IMR-90 (cell line): ENCODE data around the gene NT5C. TPM values are rescaled to one million over a fixed set of nuclear protein-coding genes. Genes with fewer than 3 reads are reported as not detected.

Source experiments
- ATAC-seq: fragments of 200-7000 bp; cut with Tn5 transposase; 2 replicates; pipeline ENCODE4 v1.9.1; 2020; ENCODE audit warnings: low read depth, mild to moderate bottlenecking, moderate library complexity
- BruUV-seq: library from RNA; stranded (reverse); fragments of 400-500 nt; replicated peaks from 2 replicates; lab custom pipeline; 2021; lab: Mats Ljungman, UMichigan
- CTCF ChIA-PET: fragments of 300-600 bp; formaldehyde crosslinking; extraction: SDS; loops from one replicate; lab custom pipeline; 2021; ENCODE audit warnings: antibody characterized with exemption; lab: Yijun Ruan, JAX
- POLR2A ChIA-PET: fragments of 300-600 bp; sonication (Branson Sonifier 250); formaldehyde crosslinking; loops from one replicate; lab custom pipeline; 2022; ENCODE audit warnings: antibody characterized with exemption; ENCODE audit not compliant: unreplicated experiment; lab: Charles Lee
- DNase-seq: peaks from one replicate; pipeline ENCODE4 v3.0.0; 2013
- H2AFZ ChIP-seq: replicated peaks from 2 replicates; pipeline ENCODE3; 2013; ENCODE audit warnings: low read length, mild to moderate bottlenecking; ENCODE audit not compliant: poor library complexity
- H2AK5ac ChIP-seq: 2 replicates; pipeline ENCODE4 v1.6.1; 2013; ENCODE audit warnings: low read depth, low read length, inconsistent platforms
- H2AK9ac ChIP-seq: replicated peaks from 2 replicates; pipeline ENCODE3; 2013; ENCODE audit warnings: mild to moderate bottlenecking, low read depth, low read length, moderate library complexity; ENCODE audit not compliant: poor library complexity
- H2BK120ac ChIP-seq: 2 replicates; pipeline ENCODE4 v1.6.1; 2013; ENCODE audit warnings: low read depth, low read length, inconsistent platforms
- H2BK15ac ChIP-seq: 3 replicates; pipeline ENCODE4 v1.6.1; 2013; ENCODE audit warnings: low read depth, low read length, inconsistent platforms
- H2BK20ac ChIP-seq: 2 replicates; pipeline ENCODE4 v1.6.1; 2013; ENCODE audit warnings: low read depth, mild to moderate bottlenecking, inconsistent platforms, low read length, moderate library complexity
- H2BK5ac ChIP-seq: 2 replicates; pipeline ENCODE4 v1.6.1; 2013; ENCODE audit warnings: mild to moderate bottlenecking, low read depth, low read length, inconsistent platforms; ENCODE audit not compliant: poor library complexity, severe bottlenecking
- H3K14ac ChIP-seq: replicated peaks from 2 replicates; pipeline ENCODE4 v1.6.1; 2013; ENCODE audit warnings: low read depth, low read length, inconsistent platforms
- H3K18ac ChIP-seq: 2 replicates; pipeline ENCODE4 v1.6.1; 2013; ENCODE audit warnings: low read depth, low read length, control low read depth
- H3K23ac ChIP-seq: 2 replicates; pipeline ENCODE4 v1.6.1; 2013; ENCODE audit warnings: low read depth, low read length, inconsistent platforms
- H3K27ac ChIP-seq: 2 replicates; pipeline ENCODE4 v1.5.1; 2013; ENCODE audit warnings: mild to moderate bottlenecking, control low read depth, low read length; ENCODE audit not compliant: insufficient read depth
- H3K27me3 ChIP-seq: 2 replicates; pipeline ENCODE4 v1.6.1; 2013; ENCODE audit warnings: low read length; ENCODE audit not compliant: control insufficient read depth, insufficient read depth
- H3K36me3 ChIP-seq: 2 replicates; pipeline ENCODE4 v1.6.1; 2013; ENCODE audit warnings: low read length, mixed read lengths; ENCODE audit not compliant: control insufficient read depth, insufficient read depth
- H3K4ac ChIP-seq: 2 replicates; pipeline ENCODE4 v1.6.1; 2013; ENCODE audit warnings: low read depth, low read length, inconsistent platforms
- H3K4me1 ChIP-seq: 2 replicates; pipeline ENCODE4 v1.6.1; 2013; ENCODE audit warnings: low read length, mixed read lengths; ENCODE audit not compliant: control insufficient read depth, insufficient read depth
- H3K4me2 ChIP-seq: 2 replicates; pipeline ENCODE4 v1.6.1; 2013; ENCODE audit warnings: low read depth, mild to moderate bottlenecking, control low read depth, low read length, moderate library complexity
- H3K4me3 ChIP-seq: 2 replicates; pipeline ENCODE4 v1.5.1; 2013; ENCODE audit warnings: low read depth, mild to moderate bottlenecking, control low read depth, low read length, moderate library complexity; ENCODE audit not compliant: insufficient read depth
- H3K56ac ChIP-seq: 2 replicates; pipeline ENCODE4 v1.6.1; 2013; ENCODE audit warnings: low read length, inconsistent platforms; ENCODE audit not compliant: insufficient read depth; ENCODE audit errors: extremely low read depth
- H3K79me1 ChIP-seq, 2 experiments: 2 replicates each; pipeline ENCODE4 v1.6.1; 2013; ENCODE audit warnings: low read length in 2 of 2, inconsistent platforms in 1 of 2, low read depth in 1 of 2
- H3K9ac ChIP-seq: 2 replicates; pipeline ENCODE4 v1.6.1; 2013; ENCODE audit warnings: low read depth, low read length, control low read depth
- H3K9me1 ChIP-seq: 2 replicates; pipeline ENCODE4 v1.6.1; 2013; ENCODE audit warnings: low read length, inconsistent platforms; ENCODE audit not compliant: insufficient read depth
- H3K9me3 ChIP-seq: 2 replicates; pipeline ENCODE4 v1.6.1; 2013; ENCODE audit warnings: low read length; ENCODE audit not compliant: control insufficient read depth, insufficient read depth
- H4K20me1 ChIP-seq: 2 replicates; pipeline ENCODE4 v1.6.1; 2013; ENCODE audit warnings: low read length, inconsistent platforms; ENCODE audit not compliant: insufficient read depth
- H4K5ac ChIP-seq: 2 replicates; pipeline ENCODE4 v1.6.1; 2013; ENCODE audit warnings: mild to moderate bottlenecking, low read depth, low read length, control low read depth
- H4K8ac ChIP-seq, 2 experiments: 2 replicates each; pipeline ENCODE4 v1.6.1; 2013; ENCODE audit warnings: low read depth in 2 of 2, low read length in 2 of 2, control low read depth in 1 of 2, inconsistent platforms in 1 of 2
- H4K91ac ChIP-seq: 2 replicates; pipeline ENCODE4 v1.6.1; 2013; ENCODE audit warnings: low read depth, low read length, inconsistent platforms; ENCODE audit not compliant: insufficient read depth
- BHLHE40 ChIP-seq: fragments of 150-350 bp; IDR thresholded peaks from 2 replicates; pipeline ENCODE4 v1.6.1; 2016; ENCODE audit warnings: mild to moderate bottlenecking, low read depth, low read length
- CHD1 ChIP-seq: IDR thresholded peaks from 2 replicates; pipeline ENCODE4 v1.6.1; 2012; ENCODE audit warnings: low read depth, low read length, improper control_type of control experiment
- FOS ChIP-seq: fragments of 150-350 bp; IDR thresholded peaks from 2 replicates; pipeline ENCODE4 v1.6.1; 2016; ENCODE audit warnings: low read depth, low read length
- MAFK ChIP-seq: IDR thresholded peaks from 2 replicates; pipeline ENCODE4 v1.6.1; 2012; ENCODE audit warnings: low read depth, low read length, improper control_type of control experiment
- MAZ ChIP-seq: IDR thresholded peaks from 2 replicates; pipeline ENCODE4 v1.6.1; 2012; ENCODE audit warnings: low read depth, mild to moderate bottlenecking, low read length, improper control_type of control experiment, moderate library complexity, borderline replicate concordance
- MXI1 ChIP-seq: IDR thresholded peaks from 2 replicates; pipeline ENCODE4 v1.6.1; 2012; ENCODE audit warnings: low read depth, mild to moderate bottlenecking, low read length, moderate library complexity, borderline replicate concordance
- NFE2L2 ChIP-seq: fragments of 150-350 bp; IDR thresholded peaks from 2 replicates; pipeline ENCODE4 v1.6.1; 2016; ENCODE audit warnings: low read depth, mild to moderate bottlenecking, low read length
- POLR2A ChIP-seq: IDR thresholded peaks from 2 replicates; pipeline ENCODE4 v1.6.1; 2012; ENCODE audit warnings: mild to moderate bottlenecking, low read depth, low read length
- RAD21 ChIP-seq: IDR thresholded peaks from 2 replicates; pipeline ENCODE4 v1.6.1; 2012; ENCODE audit warnings: low read length, improper control_type of control experiment
- SMC3 ChIP-seq: fragments of 150-350 bp; IDR thresholded peaks from 2 replicates; pipeline ENCODE4 v1.6.1; 2016; ENCODE audit warnings: low read depth, mild to moderate bottlenecking, antibody characterized with exemption, low read length, moderate library complexity
- dilution Hi-C: fragments of 300-500 bp; cut with HindIII; formaldehyde crosslinking; loops from one replicate; pipeline ENCODE4 v1.14.3; 2018; ENCODE audit warnings: low sequenced_read_pairs; ENCODE audit not compliant: unreplicated experiment
- in situ Hi-C: fragments of 300-500 bp; cut with MboI; formaldehyde crosslinking; loops from 3 replicates; pipeline ENCODE4 v1.14.3; 2019; ENCODE audit warnings: low sequenced_read_pairs, inconsistent platforms, mixed read lengths
- intact Hi-C: fragments of 100-400 bp; cut with micrococcal nuclease; formaldehyde crosslinking; loops from 2 replicates; pipeline ENCODE4 v1.10.0; 2022
- polyA plus RNA-seq, 3 experiments: library from polyadenylated mRNA; depleted of rRNA; stranded (reverse); fragments of >200 nt; gene quantifications; 2 replicates each; pipeline ENCODE4 v1.2.3, GENCODE V29; 2012; ENCODE audit warnings: low replicate concordance in 1 of 3
- total RNA-seq: library from RNA; depleted of rRNA; stranded (reverse); fragments of >200 nt; gene quantifications from 2 replicates; pipeline ENCODE4 v1.2.3, GENCODE V29; 2012
- TF ChIP-seq, protein P1 (sequence below): fragments of 150-350 bp; IDR thresholded peaks from 2 replicates; pipeline ENCODE4 v1.6.1; 2017; ENCODE audit warnings: mild to moderate bottlenecking, antibody characterized with exemption, low read length, low read depth
- TF ChIP-seq, protein P2 (sequence below): conservative IDR thresholded peaks from 2 replicates; pipeline ENCODE4 v1.5.1; 2012; ENCODE audit warnings: mild to moderate bottlenecking, low read depth, low read length, improper control_type of control experiment

NT5C gene
- total and polyA plus RNA-seq, 2 of the 4 experiments (the other 2 are of a cell fraction): 24.0 to 44.6 TPM

DNA sequence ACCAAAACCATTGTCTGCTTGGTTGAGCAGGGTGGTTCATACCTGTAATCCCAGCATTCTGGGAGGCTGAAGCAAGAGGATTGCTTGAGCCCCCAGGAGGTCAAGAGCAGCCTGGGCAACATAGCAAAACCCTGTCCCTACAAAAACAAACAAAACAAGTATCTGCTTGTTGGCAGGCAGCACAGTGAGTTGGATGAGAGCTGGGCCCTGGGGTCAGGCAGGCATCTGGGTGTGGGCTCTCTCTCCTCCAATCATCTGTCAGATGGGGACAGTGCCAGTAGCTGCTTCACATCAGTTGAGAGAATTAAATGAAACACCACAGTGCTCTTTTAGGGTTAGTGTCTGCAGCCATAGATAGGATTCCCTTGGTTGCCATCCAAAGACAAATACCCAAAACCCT, 16.0 kb downstream of the NT5C start:
- Histone ChIP-seq H2BK120ac (no peak overlapping the region), H4K5ac (no peak overlapping the region), H3K23ac (no peak overlapping the region), H3K4me2 (no peak overlapping the region), H2AK9ac (no peak overlapping the region), H3K9me3 (no peaks in the 10 kb centered on the region), H3K36me3 (peaks cover 9% of the 10 kb centered on the region), H4K8ac (no peak overlapping the region), H2BK5ac (no peak overlapping the region), H3K27ac (no peak overlapping the region), H4K20me1 (no peaks in the 10 kb centered on the region; the same call in 1 of the 2 replicates), H3K79me1 (peaks cover 21 to 48% of the 10 kb centered on the region in 2 experiments), H3K4me1 (peaks cover 6% of the 10 kb centered on the region; the same call in 1 of the 2 replicates), H3K9me1 (0 out of 2 replicates have a peak, but pooled peaks cover 2% of the 10 kb centered on the region), H2AK5ac (no peak overlapping the region), H3K9ac (no peak overlapping the region), H2BK15ac (no peak overlapping the region), H3K4me3 (no peak overlapping the region), H3K14ac (no peak overlapping the region), H2AFZ (no peak overlapping the region), H3K4ac (no peak overlapping the region), H4K91ac (no peak overlapping the region), H3K27me3 (no peaks in the 10 kb centered on the region), H3K18ac (no peak overlapping the region), H2BK20ac (no peak overlapping the region), H3K56ac (no peak overlapping the region)
- TF ChIP-seq NFE2L2: no peak
- no peak for TF ChIP-seq MAZ
- no peak for TF ChIP-seq POLR2A
- TF ChIP-seq SMC3: no peak
- TF ChIP-seq, protein P1, sequence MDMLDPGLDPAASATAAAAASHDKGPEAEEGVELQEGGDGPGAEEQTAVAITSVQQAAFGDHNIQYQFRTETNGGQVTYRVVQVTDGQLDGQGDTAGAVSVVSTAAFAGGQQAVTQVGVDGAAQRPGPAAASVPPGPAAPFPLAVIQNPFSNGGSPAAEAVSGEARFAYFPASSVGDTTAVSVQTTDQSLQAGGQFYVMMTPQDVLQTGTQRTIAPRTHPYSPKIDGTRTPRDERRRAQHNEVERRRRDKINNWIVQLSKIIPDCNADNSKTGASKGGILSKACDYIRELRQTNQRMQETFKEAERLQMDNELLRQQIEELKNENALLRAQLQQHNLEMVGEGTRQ: no peak
- no peak for TF ChIP-seq MXI1
- TF ChIP-seq, protein P2, sequence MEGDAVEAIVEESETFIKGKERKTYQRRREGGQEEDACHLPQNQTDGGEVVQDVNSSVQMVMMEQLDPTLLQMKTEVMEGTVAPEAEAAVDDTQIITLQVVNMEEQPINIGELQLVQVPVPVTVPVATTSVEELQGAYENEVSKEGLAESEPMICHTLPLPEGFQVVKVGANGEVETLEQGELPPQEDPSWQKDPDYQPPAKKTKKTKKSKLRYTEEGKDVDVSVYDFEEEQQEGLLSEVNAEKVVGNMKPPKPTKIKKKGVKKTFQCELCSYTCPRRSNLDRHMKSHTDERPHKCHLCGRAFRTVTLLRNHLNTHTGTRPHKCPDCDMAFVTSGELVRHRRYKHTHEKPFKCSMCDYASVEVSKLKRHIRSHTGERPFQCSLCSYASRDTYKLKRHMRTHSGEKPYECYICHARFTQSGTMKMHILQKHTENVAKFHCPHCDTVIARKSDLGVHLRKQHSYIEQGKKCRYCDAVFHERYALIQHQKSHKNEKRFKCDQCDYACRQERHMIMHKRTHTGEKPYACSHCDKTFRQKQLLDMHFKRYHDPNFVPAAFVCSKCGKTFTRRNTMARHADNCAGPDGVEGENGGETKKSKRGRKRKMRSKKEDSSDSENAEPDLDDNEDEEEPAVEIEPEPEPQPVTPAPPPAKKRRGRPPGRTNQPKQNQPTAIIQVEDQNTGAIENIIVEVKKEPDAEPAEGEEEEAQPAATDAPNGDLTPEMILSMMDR: no peak
- no peak for TF ChIP-seq FOS
- TF ChIP-seq CHD1: no peak
- no peak for TF ChIP-seq BHLHE40
- no peak for TF ChIP-seq RAD21
- no peak for TF ChIP-seq MAFK
- ATAC-seq (no peak), DNase-seq (no peak)
- in situ Hi-C loops: no loop called here
- BruUV-seq: no TSS peak
- intact Hi-C loops: no loop called here
- ChIA-PET POLR2A (no interaction called here), CTCF (interaction anchor here (0.8 to 2.3 kb wide), 2 partner anchors 14 to 86 kb away, joined by 3 to 22 read pairs; no protein-coding TSS in a partner anchor)
- dilution Hi-C loops: no loop called here
